Loucy (cell line): Measurements from ENCODE around the gene AFTPH.

Experiments used
- H2AFZ ChIP-seq: fragments of 200-600 bp; sonication (generic); 2 replicates; pipeline ENCODE4 v1.6.0; 2016; ENCODE audit warnings: antibody characterized with exemption, mild to moderate bottlenecking, low read length, moderate library complexity
- H3F3A ChIP-seq: fragments of 200-600 bp; 2 replicates; pipeline ENCODE4 v1.6.0; 2016; ENCODE audit warnings: antibody characterized with exemption, low read depth, mild to moderate bottlenecking
- H3K27me3 ChIP-seq: fragments of 200-600 bp; sonication (generic); 2 replicates; pipeline ENCODE4 v1.6.1; 2014; ENCODE audit warnings: low read length, mild to moderate bottlenecking; ENCODE audit not compliant: insufficient read depth, poor library complexity, severe bottlenecking
- H3K36me3 ChIP-seq: fragments of 200-600 bp; sonication (generic); 2 replicates; pipeline ENCODE4 v1.6.1; 2016; ENCODE audit warnings: low read length; ENCODE audit not compliant: insufficient read depth
- H3K4me1 ChIP-seq: fragments of 200-600 bp; sonication (generic); 2 replicates; pipeline ENCODE4 v1.5.1; 2014; ENCODE audit warnings: low read length, mild to moderate bottlenecking; ENCODE audit not compliant: insufficient read depth, poor library complexity, severe bottlenecking
- H3K4me2 ChIP-seq: fragments of 200-600 bp; sonication (generic); 2 replicates; pipeline ENCODE4 v1.6.0; 2014; ENCODE audit warnings: antibody characterized with exemption, low read length, low read depth, mild to moderate bottlenecking; ENCODE audit not compliant: poor library complexity, severe bottlenecking
- H3K4me3 ChIP-seq: fragments of 200-600 bp; sonication (generic); 2 replicates; pipeline ENCODE4 v1.5.1; 2014; ENCODE audit warnings: low read length, mild to moderate bottlenecking, mixed read lengths; ENCODE audit not compliant: poor library complexity, severe bottlenecking
- H3K79me2 ChIP-seq: fragments of 200-600 bp; sonication (generic); 2 replicates; pipeline ENCODE4 v1.6.1; 2014; ENCODE audit warnings: low read length; ENCODE audit not compliant: insufficient read depth
- H3K9ac ChIP-seq: fragments of 200-600 bp; sonication (generic); 2 replicates; pipeline ENCODE4 v1.6.0; 2014; ENCODE audit warnings: mild to moderate bottlenecking, low read depth, low read length, moderate library complexity; ENCODE audit not compliant: poor library complexity, severe bottlenecking
- H3K9me2 ChIP-seq: fragments of 200-600 bp; sonication (generic); replicated peaks from 2 replicates; pipeline ENCODE4 v1.6.1; 2016; ENCODE audit warnings: low read depth, low read length, mixed read lengths
- H3K9me3 ChIP-seq: fragments of 200-600 bp; sonication (generic); 2 replicates; pipeline ENCODE4 v1.6.1; 2014; ENCODE audit warnings: mild to moderate bottlenecking, antibody characterized with exemption, low read length, low read depth; ENCODE audit not compliant: insufficient read depth
- H4K20me1 ChIP-seq: fragments of 200-600 bp; sonication (generic); 2 replicates; pipeline ENCODE4 v1.6.0; 2014; ENCODE audit warnings: antibody characterized with exemption, low read length, mild to moderate bottlenecking; ENCODE audit not compliant: insufficient read depth, poor library complexity, severe bottlenecking
- CTCF ChIP-seq: fragments of 200-600 bp; sonication (generic); conservative IDR thresholded peaks from 2 replicates; pipeline ENCODE4 v1.5.1; 2014; ENCODE audit warnings: mild to moderate bottlenecking, antibody characterized with exemption, low read length
- EZH2phosphoT487 ChIP-seq: fragments of 200-600 bp; IDR thresholded peaks from 2 replicates; pipeline ENCODE4 v1.6.1; 2018; ENCODE audit warnings: antibody characterized with exemption, mild to moderate bottlenecking, moderate library complexity, borderline replicate concordance

AFTPH gene

GRCh38 chr2:64477979-64478378 lies 46.1 kb upstream of the AFTPH start:
- no peak for TF ChIP-seq EZH2phosphoT487
- no peak for TF ChIP-seq CTCF
- H2AFZ ChIP-seq: no peak overlapping the region
- H3K4me2 ChIP-seq: no peak overlapping the region
- peaks cover 11% of the 10 kb centered on the region for H3K27me3 ChIP-seq
- no peaks in the 10 kb centered on the region for H3K4me1 ChIP-seq
- H3K9ac ChIP-seq: no peak overlapping the region
- no peaks in the 10 kb centered on the region for H4K20me1 ChIP-seq
- no peaks in the 10 kb centered on the region for H3K79me2 ChIP-seq
- no peaks in the 10 kb centered on the region for H3K9me2 ChIP-seq
- no peaks in the 10 kb centered on the region for H3K36me3 ChIP-seq
- H3K4me3 ChIP-seq: no peak overlapping the region
- H3K9me3 ChIP-seq: no peaks in the 10 kb centered on the region
- no peaks in the 10 kb centered on the region for H3F3A ChIP-seq

- H4K20me1 ChIP-seq: no peaks in the 10 kb centered on the region
- no peaks in the 10 kb centered on the region for H3K9me3 ChIP-seq
- no peak overlapping the region for H3K9ac ChIP-seq
- no peaks in the 10 kb centered on the region for H3K79me2 ChIP-seq
- H3K9me2 ChIP-seq: no peaks in the 10 kb centered on the region
- H3K4me1 ChIP-seq: no peaks in the 10 kb centered on the region
- H3K4me3 ChIP-seq: no peak overlapping the region
- no peaks in the 10 kb centered on the region for H3F3A ChIP-seq
- H2AFZ ChIP-seq: no peak overlapping the region
- H3K36me3 ChIP-seq: no peaks in the 10 kb centered on the region
- peaks cover 11% of the 10 kb centered on the region for H3K27me3 ChIP-seq
- TF ChIP-seq EZH2phosphoT487: no peak
- H3K4me2 ChIP-seq: no peak overlapping the region
Observed at GRCh38 chr2:64478502-64479230, 45.5 kb upstream of the AFTPH start.

- no peak overlapping the region for H3K9ac ChIP-seq
- no peak overlapping the region for H3K4me2 ChIP-seq
- no peaks in the 10 kb centered on the region for H3F3A ChIP-seq
- no peaks in the 10 kb centered on the region for H3K4me1 ChIP-seq
- H3K36me3 ChIP-seq: no peaks in the 10 kb centered on the region
- H3K79me2 ChIP-seq: no peaks in the 10 kb centered on the region
- H3K4me3 ChIP-seq: no peak overlapping the region
- no peaks in the 10 kb centered on the region for H3K9me2 ChIP-seq
- H4K20me1 ChIP-seq: no peaks in the 10 kb centered on the region
- H3K9me3 ChIP-seq: no peaks in the 10 kb centered on the region
- TF ChIP-seq CTCF (no peak), EZH2phosphoT487 (no peak)
- H2AFZ ChIP-seq: no peak overlapping the region
- peaks cover 11% of the 10 kb centered on the region for H3K27me3 ChIP-seq
Observed at GRCh38 chr2:64479259-64480117, 44.6 kb upstream of the AFTPH start.
